HG03196 (cell line): ENCODE results near the gene PSMC2.
"Not testable (repeated sequence)": the region's sequence is repeated elsewhere in the genome, so short reads cannot be mapped to it uniquely, and the experiment has no call there.

Experiments
- ATAC-seq: cut with Tn5 transposase; IDR thresholded peaks from one replicate; pipeline ENCODE4 v1.9.1; 2021; ENCODE audit not compliant: unreplicated experiment

The PSMC2 gene

DNA sequence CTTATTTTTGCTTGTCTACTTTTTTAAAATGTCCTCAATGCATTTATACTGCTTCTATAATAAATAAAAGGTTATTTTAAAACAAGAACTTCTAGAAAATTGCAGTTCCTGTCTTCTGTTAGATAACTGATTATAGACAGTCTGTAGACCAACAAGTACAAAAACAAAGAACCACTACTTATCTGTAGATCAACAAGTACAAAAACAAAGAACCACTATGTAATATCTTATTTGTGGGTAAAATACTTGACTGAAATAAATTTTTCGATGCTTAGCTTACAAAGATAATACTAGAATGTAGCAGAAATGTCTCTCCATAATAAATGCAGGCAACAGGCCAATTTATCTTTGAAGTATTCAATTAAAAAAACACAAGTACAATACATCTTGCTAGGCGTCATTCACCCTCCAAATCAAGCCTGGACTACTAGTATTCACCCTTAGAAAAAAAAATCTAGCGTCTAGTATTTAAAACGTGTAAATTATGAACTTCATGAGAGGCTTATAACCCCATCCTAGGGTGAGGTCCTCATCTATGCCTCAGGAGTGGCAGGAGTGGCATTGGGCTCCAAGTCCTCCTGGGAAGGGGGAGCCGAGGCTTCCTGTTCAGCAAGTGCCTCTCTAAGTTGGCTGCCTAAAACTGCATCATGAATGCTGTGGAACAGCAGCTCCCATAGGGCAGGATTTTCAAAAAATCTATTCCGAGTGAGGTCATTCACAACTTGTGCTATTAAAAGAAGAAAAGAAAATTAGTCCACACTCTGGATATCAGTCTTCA, 26.6 kb downstream of the PSMC2 start:
- no peak for ATAC-seq

DNA sequence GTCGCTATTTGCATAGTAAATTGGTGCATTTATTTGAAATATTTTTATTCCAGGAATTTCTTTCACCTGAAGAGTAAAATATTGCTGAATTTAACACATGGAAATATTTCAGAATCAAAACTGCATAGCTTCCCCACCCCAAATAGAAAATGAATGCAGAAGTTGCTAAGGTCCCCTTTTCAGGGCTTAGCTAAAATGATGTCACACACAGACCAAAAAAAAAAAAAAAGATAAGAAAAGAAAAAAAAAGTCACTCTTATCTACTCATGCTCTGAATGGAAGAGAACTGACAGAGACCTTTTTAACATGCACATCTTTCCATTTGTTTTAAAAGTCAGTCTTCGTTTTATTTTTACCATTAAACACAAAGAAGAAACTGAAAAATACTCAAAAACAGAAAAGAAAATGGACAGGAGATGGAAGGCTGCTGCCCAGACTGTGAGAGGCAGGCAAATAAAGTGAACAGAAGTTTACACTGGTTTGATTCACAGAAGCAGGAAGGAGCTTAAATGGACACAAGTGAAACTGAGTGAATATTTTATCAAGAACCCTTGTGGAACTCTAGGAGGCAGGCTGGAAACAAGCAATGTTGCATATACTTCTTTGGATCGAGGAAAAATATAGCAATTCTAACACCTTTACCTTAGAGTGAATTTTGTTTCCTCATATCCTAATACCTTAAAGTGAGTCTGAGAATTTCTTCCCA, 32.0 kb downstream of the PSMC2 start:
- no peak for ATAC-seq

DNA sequence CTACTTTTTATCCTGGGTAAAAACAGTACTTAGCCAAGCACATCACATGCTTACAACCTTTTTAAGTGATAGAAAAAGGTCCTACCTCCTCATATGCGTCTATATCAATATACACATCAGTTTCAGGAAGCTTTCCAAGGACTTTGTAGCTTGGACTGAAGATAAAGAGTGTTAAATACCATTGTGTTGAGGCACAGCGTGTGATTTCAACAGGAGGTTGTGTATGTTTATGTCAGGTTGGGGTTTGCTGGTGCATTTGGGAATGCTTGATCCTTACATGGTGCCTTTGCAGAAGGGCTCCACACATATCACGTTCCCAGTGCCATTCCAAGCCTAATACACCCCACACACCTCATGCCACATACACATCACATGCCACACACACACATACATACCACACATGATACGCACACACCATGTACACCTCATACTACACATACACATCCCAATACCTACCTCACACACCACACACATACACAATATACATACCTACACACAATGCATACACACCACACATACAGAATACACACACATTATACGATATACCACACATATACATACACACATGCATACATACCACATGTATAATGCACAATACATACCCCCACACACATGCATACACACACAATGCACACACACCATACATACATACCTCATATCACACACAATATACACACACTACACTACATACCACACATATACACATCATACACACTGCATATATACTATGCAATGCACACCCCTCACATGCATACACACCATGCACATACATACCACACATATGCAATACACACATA, 33.1 kb downstream of the PSMC2 start:
- ATAC-seq = no peak

DNA sequence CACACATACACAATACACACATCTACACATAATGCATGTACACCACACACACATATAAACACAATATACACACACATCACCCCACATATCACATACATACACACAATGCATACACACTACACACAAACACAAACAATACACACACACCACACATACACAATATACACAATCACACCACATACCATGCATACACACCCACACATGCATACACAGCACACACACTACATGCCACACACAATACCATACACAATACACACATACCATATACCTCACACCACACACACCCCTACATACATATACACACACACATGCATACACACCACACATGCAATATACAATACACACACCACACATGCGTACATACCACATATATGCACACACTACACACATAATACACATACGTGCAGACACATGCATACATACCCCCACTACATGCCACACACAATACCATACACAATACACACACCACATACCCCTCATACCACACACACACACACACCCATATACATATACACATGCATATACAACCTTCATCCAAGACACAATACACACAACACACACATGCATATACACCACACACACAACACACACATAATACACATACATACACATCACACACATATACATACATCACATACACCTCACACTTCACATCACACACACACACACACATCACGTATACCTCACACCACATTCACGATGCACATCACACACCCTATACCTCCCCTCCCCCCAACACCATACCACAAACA, 34.0 kb downstream of the PSMC2 start:
- no peak for ATAC-seq

DNA sequence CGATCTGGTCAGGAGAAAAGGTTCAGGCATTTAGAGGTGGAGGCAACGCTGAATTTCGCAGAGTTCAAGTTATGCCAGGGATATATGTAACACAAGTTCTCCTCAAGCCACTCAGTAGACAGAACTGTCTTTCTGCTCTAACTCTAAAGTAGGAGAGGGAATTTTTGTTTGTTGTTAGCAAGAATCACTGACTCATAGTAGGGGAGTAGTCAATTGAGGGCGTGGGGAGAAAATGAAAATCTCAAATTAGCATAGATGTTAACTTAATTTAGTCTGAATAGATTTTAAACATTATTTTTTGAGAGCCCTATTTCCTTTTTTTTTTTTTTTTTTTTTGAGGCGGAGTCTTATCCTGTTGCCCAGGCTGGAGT, 34.6 kb downstream of the PSMC2 start:
- no peak for ATAC-seq

DNA sequence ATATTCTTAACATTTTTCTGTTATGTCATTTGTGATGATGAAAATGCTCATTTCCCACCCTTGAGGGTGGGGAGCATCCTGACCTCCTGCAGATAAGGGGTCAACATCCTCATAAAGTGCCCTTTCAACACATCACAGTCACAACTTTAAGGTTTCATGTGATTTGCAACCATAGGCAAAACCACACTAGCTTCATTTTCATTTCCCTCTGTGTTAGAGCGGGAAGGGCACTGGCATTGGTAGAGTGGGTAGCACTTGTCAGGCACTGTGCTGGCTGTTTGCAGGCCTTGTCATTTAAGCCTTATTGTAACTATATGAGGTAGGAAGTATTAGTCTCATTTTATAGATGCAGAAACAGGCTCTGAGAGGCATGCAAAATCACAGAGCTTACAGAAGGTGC, 39.8 kb downstream of the PSMC2 start:
- no peak for ATAC-seq

DNA sequence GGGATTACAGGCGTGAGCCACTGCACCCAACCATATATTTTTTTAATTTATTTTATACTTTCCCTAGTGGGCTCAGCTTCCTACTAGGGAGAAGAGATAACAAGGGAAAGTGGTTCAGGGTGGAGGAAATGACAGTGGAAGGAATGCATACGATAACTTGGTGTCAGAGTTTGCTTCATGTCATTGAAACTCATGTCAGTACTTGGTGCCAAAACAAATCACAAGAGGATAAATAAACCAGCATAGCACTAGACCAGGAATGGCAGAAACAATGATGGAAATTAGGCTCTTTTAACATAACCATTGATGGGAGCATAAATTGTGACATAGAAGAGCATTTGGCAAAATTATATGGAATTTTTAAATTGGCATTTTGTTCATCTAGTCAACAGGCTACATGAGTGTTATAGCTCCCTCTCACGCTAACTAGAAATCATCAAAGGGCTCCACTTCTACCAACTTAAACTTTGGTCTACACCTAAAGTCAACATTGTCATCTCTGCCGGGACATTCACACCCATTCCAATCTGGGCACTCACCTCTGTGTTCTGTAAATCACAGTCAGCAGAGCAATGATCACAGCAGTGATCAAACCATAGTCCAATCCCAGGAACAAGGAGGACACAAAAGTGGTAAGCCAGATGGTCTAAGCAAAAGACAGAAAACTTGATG, 41.2 kb downstream of the PSMC2 start:
- ATAC-seq = no peak

DNA sequence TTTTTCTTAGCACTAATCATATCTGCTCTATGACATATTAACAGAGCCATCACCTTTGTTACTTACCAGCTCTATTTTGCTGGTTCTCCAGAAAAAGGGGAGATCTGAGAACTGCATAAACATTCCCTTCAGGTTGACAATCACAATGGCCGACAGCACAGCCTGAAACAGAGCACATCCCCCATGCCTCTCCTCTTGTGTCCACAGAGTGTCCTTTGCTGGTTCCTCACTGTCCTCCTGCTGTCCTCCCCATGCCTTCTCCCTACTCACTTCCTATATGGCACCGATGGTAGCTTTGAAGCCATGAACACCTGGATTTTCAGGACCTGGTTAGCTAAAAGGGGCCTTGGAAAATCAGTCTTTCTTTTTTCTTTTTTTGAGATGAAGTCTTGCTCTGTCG, 41.8 kb downstream of the PSMC2 start:
- ATAC-seq = no peak

DNA sequence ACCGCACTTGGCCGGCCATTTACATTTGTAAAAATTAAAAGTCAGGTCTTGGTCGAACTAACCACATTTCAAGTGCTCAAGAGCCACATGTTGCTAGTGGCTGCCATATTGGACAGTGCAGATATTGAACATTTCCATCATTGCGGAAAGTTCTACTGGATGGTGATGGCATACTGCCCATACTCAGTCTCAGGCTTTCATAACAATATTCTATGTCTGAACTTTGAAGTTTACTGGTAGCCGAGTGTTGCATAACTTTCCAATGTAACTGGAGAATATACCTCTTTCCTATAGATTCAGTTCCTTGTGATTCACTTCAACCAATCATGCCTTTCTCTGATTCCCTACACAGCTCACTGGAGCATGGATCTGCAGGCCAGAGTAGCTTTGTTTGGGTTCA, 43.7 kb downstream of the PSMC2 start:
- no peak for ATAC-seq

DNA sequence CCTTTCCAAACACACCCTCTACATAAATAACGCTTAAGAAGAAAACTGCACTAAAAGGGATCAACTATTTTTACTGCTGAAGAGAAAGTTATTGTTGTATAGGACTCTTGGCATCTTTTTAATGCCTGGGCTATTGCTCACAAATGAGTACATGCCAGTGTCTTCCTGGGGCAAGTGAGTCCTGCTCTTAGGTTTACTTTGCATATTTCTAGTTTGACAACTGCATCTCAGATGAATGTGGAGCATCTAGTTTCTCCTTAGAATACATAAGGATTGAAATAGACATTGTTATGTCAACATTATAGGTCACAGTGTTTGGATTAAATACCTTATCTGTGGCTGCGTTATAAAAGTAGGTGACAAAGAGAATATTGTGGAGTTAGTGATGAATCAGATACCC, 44.5 kb downstream of the PSMC2 start:
- ATAC-seq = no peak

DNA sequence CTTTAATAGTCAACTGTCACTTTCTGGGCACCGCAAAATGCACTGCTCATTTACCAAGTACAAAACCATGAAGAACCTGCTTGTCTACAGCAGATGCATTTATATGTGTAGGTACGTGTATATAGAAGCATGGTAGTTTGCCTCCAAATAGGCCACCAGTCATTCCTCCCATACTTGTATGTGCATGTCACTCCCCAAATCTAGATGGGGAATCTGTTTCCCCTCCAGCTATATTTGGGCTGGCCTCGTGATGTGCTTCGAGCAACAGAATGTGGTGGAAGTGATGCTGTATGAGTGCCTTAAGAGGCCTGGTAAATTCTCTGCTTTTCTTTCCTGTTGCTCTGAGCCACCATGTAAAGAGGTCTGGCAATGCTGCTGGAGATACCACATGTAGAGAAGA, 47.1 kb downstream of the PSMC2 start:
- no peak for ATAC-seq

DNA sequence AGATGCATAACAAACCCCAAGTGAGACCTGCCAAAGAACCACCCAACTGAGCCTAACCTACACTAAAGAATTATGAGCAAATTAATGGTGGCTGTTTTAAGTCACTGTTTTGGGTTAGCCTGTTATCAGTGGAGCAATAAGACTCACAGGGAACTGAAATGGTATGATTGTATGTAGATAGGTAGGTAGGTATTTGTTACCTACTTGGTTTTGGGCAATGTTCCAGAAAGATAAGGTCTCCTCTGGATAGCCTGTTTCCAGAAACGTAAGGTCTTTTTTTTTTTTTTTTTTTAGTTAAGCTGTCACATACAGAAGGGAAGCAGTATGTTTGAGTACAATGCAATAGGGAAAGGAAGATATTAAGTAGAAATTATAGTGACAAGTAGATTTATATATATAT, 47.6 kb downstream of the PSMC2 start:
- no peak for ATAC-seq

DNA sequence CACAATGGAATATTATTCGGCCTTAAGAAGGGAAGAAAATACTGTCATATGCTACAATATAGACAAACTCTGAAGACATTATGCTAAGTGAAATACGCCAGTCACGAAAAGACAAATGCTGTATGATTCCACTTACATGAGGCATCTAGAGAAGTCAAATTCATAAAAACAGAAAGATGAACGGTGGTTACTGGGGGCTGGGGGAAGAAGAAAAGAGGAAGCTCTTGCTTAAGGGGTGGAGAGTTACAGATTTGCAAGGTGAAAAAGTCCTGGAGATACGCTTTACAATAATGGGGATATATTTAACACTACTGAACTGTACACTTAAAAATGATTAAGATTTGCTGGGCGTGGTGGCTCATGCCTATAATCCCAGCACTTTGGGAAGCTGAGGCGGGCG, 49.0 kb downstream of the PSMC2 start:
- no peak for ATAC-seq

DNA sequence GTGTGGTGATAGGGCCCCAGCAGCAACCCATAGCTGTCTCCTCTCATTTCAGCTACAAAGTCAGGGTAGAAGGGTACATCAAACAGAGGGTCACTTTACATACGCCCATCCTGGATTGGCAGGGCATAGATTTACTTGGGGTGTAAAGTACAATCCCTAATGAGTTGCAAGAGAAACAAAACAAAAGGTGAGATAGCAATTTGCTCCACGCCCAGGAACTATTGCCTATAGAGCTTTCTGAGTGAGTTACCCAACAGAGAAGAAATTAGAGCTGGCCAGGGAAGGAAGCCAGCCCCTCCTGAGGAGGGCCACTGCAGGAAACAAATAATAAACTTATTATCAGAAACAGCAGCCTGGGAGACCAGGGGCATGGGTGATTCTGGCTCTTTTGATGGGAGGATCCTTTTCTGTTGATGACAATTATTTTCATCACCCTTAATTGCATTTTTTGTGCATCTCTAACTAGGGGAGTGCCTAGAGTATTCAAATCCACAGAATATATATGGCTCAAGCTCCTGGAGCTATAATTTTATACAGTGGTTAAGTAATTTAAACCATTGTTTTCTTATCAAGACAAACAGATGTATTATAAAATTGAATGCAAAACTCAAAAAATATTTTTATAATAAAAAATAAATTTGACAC, 51.2 kb downstream of the PSMC2 start:
- ATAC-seq = no peak

DNA sequence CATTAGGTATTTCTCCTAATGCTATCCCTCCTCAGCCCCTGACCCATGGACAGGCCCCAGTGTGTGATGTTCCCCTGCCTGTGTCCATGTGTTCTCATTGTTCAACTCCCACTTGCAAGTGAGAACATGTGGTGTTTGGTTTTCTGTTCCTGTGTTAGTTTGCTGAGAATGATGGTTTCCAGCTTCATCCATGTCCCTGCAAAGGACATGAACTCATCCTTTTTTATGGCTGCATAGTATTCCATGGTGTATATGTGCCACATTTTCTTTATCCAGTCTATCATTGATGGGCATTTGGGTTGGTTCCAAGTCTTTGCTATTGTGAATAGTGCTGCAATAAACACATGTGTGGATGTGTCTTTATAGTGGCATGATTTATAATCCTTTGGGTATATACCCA, 52.2 kb downstream of the PSMC2 start:
- not testable (repeated sequence) for ATAC-seq

DNA sequence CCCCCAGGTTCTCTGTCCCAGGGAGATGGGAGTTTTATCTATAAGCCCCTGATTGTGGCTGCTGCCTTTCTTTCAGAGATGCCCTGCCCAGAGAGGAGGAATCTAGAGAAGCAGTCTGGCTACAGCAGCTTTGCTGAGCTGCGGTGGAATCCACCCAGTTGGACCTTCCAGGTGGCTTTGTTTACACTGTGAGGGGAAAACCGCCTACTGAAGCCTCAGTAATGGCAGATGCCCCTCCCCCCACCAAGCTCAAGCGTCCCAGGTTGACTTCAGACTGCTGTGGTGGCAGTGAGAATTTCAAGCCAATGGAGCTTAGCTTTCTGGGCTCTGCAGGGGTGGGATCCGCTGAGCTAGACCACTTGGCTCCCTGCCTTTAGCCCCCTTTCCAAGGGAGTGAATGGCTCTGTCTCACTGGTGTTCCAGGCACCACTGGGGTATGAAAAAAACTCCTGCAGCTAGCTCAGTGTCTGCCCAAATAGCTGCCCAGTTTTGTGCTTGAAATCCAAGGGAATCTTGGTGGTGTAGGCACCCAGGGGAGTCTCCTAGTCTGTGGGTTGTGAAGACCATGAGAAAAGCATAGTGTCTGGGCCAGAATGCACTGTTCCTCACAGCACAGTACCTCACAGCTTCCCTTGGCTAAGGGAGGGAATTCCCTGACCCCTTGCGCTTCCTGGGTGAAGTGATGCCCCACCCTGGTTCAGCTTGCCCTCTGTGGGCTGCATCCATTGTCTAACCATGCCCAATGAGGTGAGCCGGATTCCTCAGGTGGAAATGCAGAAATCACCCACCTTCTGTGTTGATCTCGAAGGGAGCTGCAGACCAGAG, 58.6 kb downstream of the PSMC2 start:
- ATAC-seq = not testable (repeated sequence)

DNA sequence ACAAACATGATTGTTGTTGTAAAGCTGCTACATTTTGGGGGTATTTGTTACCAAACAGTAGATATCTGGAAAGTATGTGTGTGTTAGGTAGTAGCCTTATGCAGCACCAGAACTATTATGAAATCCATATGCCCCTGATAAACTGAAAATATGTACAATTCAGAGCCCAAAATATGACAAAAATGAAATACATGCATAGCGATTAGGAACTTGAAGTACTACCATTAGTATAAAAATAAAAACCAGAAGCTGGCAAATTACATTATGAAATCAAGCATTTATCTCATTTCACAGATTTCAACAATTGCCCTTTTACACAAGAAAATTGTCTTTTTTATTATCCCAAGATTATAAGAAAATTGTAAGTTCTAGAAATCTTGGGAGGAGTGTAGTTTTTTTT, 64.7 kb downstream of the PSMC2 start:
- ATAC-seq = no peak

DNA sequence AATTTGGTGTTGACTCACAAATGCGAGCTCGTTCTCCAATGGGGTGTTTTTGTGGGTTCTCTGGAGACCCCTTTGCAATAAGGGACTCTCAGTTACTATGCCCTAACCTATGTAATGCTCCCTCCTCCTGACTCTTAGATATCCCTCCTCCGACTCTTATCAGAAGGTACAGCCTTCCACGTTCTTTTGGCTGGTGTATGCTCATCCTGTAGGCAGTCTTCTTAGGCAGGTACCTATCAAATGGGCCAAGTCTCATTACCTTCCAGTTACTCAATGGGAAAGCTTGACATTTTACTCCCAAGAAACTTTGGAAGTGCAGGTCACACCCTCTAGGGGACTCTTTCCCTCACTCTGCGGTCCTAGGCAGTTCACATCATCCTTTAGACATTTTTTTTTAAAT, 66.0 kb downstream of the PSMC2 start:
- ATAC-seq = no peak

DNA sequence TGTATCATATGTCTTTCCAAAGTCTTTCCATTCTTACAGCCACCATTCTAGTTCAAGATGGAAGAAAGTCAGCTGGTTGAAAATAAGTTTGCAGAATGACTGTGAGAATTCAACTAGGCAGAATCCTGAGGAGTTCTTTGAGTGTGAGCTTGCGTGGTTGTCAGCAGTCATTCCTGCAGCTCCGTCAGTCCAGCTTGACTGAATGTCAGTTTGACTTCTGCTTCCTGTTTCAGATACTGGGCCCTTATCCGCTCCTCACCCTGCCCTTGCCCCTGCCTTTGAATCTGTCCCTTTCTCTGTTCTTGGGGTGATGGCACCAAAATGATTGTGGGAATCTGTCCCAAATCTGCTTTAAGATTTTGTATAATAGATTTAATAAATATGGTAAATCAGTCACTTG, 70.8 kb downstream of the PSMC2 start:
- no peak for ATAC-seq
